Measurements from ENCODE around the gene RPE65. TPM values are rescaled to one million over a fixed set of nuclear protein-coding genes. Genes with fewer than 3 reads are reported as not detected.

Gene RPE65
- total RNA-seq, 1 experiment from 2014 or later = not detected

DNA sequence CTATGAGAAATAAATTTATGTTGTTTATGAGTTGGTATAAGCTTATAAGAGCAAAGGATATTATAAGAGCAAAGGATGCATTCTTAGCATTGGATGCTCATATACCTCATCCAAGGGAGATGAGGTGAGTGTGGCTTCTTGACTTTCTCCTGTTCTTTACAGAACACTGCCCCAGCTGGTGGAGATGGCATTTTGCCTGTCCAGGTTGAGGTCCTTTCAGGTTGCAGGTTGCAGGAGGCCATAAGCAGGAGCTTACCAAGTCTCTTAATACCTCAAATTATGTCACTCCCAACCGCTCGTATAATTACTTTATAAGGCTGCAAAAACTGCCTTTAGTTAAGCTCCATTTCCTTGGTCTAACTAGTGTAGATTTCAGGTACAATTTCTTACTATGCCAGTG lies 66.7 kb downstream of the RPE65 start:
- CTCF ChIA-PET = interaction anchor here (0.7 kb wide), 2 partner anchors 120 to 254 kb away, joined by 3 read pairs; no protein-coding TSS in a partner anchor

DNA sequence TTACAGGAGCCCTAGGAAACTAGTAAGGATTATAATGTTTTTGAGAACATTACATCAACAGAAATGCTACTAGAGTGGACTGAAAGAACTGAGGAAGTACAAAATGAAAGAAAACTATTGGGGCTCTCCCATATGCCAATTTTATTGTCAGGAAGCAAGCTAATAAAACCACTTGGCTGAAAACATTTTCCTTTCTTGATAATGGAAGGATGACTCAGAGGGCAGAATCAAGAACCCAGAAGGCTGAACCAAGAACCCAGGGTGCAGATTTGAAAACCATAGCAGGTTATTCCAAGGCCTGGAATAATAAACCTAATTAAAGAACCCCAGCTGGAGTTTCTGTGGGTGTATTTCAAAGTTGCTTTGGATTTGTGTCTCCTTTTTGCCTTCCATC lies 70.7 kb downstream of the RPE65 start:
- no peak overlapping the region for H3K4me3 ChIP-seq
- no peak overlapping the region for H3K4me2 ChIP-seq

More for the DNA sequence above, 66.7 kb downstream of the RPE65 start:
- H3K36me3 ChIP-seq (ENCODE audit: low read depth) = no peaks in the 10 kb centered on the region
- no peak for DNase-seq
- BruUV-seq (replicated peaks) = no TSS peak
- H3F3A ChIP-seq (ENCODE audit: insufficient read depth, low read depth) = peaks cover 23% of the 10 kb centered on the region
- no peaks in the 10 kb centered on the region for H3K79me2 ChIP-seq (ENCODE audit: low read depth)
- H3K9me2 ChIP-seq (ENCODE audit: insufficient read depth) = no peaks in the 10 kb centered on the region
- H3K4me1 ChIP-seq (replicated peaks; ENCODE audit: insufficient read depth) = peaks cover 34% of the 10 kb centered on the region
- H2AFZ ChIP-seq = no peak overlapping the region
- no peak for TF ChIP-seq EZH2 (IDR thresholded peaks at IDR 0.05; ENCODE audit: low read depth)
- H3K4me3 ChIP-seq = no peak overlapping the region
- intact Hi-C loops (cut with micrococcal nuclease; ENCODE audit: unreplicated experiment) = loop anchor here (10.0 kb wide), 2 partner anchors 208 to 548 kb away; partner anchors contain the start of gene GNG12
- H3K27me3 ChIP-seq (ENCODE audit: insufficient read depth, low read depth) = no peaks in the 10 kb centered on the region
- peaks cover 19% of the 10 kb centered on the region for H3K9me3 ChIP-seq (ENCODE audit: insufficient read depth, low read depth)
- H3K27ac ChIP-seq = peak overlapping the region; percentile 79; the same call in 1 of the 2 replicates
- no peak overlapping the region for H3K4me2 ChIP-seq
- POLR2A ChIA-PET (ENCODE audit: unreplicated experiment) = no interaction called here
- H4K20me1 ChIP-seq (ENCODE audit: insufficient read depth) = no peaks in the 10 kb centered on the region

More for the DNA sequence above, 70.7 kb downstream of the RPE65 start:
- Histone ChIP-seq H3K79me2 (ENCODE audit: low read depth) (no peaks in the 10 kb centered on the region), H3K36me3 (ENCODE audit: low read depth) (no peaks in the 10 kb centered on the region), H3K9me3 (ENCODE audit: insufficient read depth, low read depth) (peaks cover 11% of the 10 kb centered on the region), H3K9me2 (ENCODE audit: insufficient read depth) (no peaks in the 10 kb centered on the region), H2AFZ (no peak overlapping the region), H3K27me3 (ENCODE audit: insufficient read depth, low read depth) (no peaks in the 10 kb centered on the region), H3F3A (ENCODE audit: insufficient read depth, low read depth) (peaks cover 6% of the 10 kb centered on the region), H4K20me1 (ENCODE audit: insufficient read depth) (no peaks in the 10 kb centered on the region), H3K27ac (peak overlapping the region; percentile 22), H3K4me1 (replicated peaks; ENCODE audit: insufficient read depth) (peaks cover 20% of the 10 kb centered on the region)
- POLR2A ChIA-PET (ENCODE audit: unreplicated experiment) = interaction anchor here (0.6 kb wide), 1 partner anchor 1454 kb away, joined by 3 read pairs; no protein-coding TSS in a partner anchor
- CTCF ChIA-PET = no interaction called here
- no TSS peak for BruUV-seq (replicated peaks)
- intact Hi-C loops (cut with micrococcal nuclease; ENCODE audit: unreplicated experiment) = no loop called here
- DNase-seq = no peak
- TF ChIP-seq CTCF (conservative IDR thresholded peaks at IDR 0.05) (no peak), EZH2 (IDR thresholded peaks at IDR 0.05; ENCODE audit: low read depth) (no peak)

Other genes starting within 250 kb of the RPE65 start
- gene WLS, start 217.4 kb downstream of the RPE65 start, total RNA-seq (2021) = 19.8 and 30.5 TPM in 2 replicates
- 49.0 and 74.0 TPM in 2 replicates for gene DEPDC1, start 47.1 kb upstream of the RPE65 start, total RNA-seq (2021)